ENCODE results near the gene SPEM2.
A peak's percentile ranks its signal among the peaks of the same experiment; 100 is the strongest.

The SPEM2 gene

GRCh38 chr17:7403977-7404736 is 21.3 kb upstream of the SPEM2 start, which contains the start of gene TMEM256:
Gene TMEM256 (minus strand): TSS chr17:7404097. CDS start chr17:7404084, 13 bp downstream.
- peak; percentile 89 for DNase-seq (ENCODE audit: low read depth)

- DNase-seq (ENCODE audit: low read depth): peak; percentile 63
These were observed 20.6 kb upstream of the SPEM2 start for GRCh38 chr17:7404737-7405349.

GRCh38 chr17:7405350-7406234 is 19.8 kb upstream of the SPEM2 start:
- no peak for DNase-seq (ENCODE audit: low read depth)

- DNase-seq (ENCODE audit: low read depth): no peak
These were observed 19.1 kb upstream of the SPEM2 start for GRCh38 chr17:7406235-7406825.

GRCh38 chr17:7407082-7407481 is 18.3 kb upstream of the SPEM2 start:
- DNase-seq (ENCODE audit: low read depth): no peak

GRCh38 chr17:7407485-7408251 is 17.7 kb upstream of the SPEM2 start, which contains the start of gene NLGN2:
Gene NLGN2 (plus strand): TSS chr17:7407845. CDS start chr17:7408256, 411 bp downstream.
- no peak for DNase-seq (ENCODE audit: low read depth)

GRCh38 chr17:7408252-7408727 is 17.1 kb upstream of the SPEM2 start:
- peak; percentile 16 for DNase-seq (ENCODE audit: low read depth)

- no peak for DNase-seq (ENCODE audit: low read depth)
These were observed 16.6 kb upstream of the SPEM2 start for GRCh38 chr17:7408863-7409262.

GRCh38 chr17:7409716-7410115 is 15.7 kb upstream of the SPEM2 start:
- DNase-seq (ENCODE audit: low read depth): no peak

GRCh38 chr17:7410634-7411426 is 14.6 kb upstream of the SPEM2 start:
- no peak for DNase-seq (ENCODE audit: low read depth)

- no peak for DNase-seq (ENCODE audit: low read depth)
These were observed 14.0 kb upstream of the SPEM2 start for GRCh38 chr17:7411427-7411750.

- DNase-seq (ENCODE audit: low read depth): no peak
These were observed 11.9 kb upstream of the SPEM2 start for GRCh38 chr17:7413346-7413985.

- DNase-seq (ENCODE audit: low read depth): no peak
These were observed 10.6 kb upstream of the SPEM2 start for GRCh38 chr17:7414837-7415236.

- no peak for DNase-seq (ENCODE audit: low read depth)
These were observed 9.6 kb upstream of the SPEM2 start for GRCh38 chr17:7415784-7416183.

GRCh38 chr17:7416323-7416722 is 9.1 kb upstream of the SPEM2 start:
- DNase-seq (ENCODE audit: low read depth): no peak

- DNase-seq (ENCODE audit: low read depth): no peak
These were observed 8.3 kb upstream of the SPEM2 start for GRCh38 chr17:7417056-7417655.

GRCh38 chr17:7418472-7419152 is 6.8 kb upstream of the SPEM2 start:
- DNase-seq (ENCODE audit: low read depth): no peak

GRCh38 chr17:7419819-7420610 is 5.4 kb upstream of the SPEM2 start, which contains the start of gene SPEM1:
Gene SPEM1 (plus strand): TSS chr17:7420324. CDS start chr17:7420385, 61 bp downstream.
- DNase-seq (ENCODE audit: low read depth): no peak
